ENCODE results near the gene GATA1.

DNA sequence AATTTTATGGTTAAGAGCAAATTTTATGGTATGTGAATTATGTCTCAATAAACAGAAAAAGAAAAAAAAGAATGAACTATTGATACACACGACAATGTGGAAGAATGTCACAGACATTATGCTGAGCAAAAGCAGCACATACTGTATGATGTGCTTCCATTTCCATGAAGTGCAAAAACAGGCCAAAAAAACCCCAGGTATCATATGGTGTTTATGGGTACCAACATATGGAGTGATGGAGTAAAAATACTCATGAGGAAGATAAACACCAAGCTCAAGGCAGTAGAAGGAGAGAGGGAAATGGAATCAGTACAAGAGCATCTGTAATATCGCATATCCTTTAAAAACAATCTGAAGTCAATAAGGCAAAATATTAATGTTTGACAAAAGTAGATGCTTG is 4.2 kb upstream of the GATA1 start:
- TF ChIP-seq, protein P1, sequence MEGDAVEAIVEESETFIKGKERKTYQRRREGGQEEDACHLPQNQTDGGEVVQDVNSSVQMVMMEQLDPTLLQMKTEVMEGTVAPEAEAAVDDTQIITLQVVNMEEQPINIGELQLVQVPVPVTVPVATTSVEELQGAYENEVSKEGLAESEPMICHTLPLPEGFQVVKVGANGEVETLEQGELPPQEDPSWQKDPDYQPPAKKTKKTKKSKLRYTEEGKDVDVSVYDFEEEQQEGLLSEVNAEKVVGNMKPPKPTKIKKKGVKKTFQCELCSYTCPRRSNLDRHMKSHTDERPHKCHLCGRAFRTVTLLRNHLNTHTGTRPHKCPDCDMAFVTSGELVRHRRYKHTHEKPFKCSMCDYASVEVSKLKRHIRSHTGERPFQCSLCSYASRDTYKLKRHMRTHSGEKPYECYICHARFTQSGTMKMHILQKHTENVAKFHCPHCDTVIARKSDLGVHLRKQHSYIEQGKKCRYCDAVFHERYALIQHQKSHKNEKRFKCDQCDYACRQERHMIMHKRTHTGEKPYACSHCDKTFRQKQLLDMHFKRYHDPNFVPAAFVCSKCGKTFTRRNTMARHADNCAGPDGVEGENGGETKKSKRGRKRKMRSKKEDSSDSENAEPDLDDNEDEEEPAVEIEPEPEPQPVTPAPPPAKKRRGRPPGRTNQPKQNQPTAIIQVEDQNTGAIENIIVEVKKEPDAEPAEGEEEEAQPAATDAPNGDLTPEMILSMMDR (IDR thresholded peaks at IDR 0.05), result no peak
- no peak for TF ChIP-seq POLR2A (IDR thresholded peaks at IDR 0.05)
